Activated CD8-positive, alpha-beta T cell treated with anti-CD3 and anti-CD28 coated beads for 36 hours (primary cell): Measurements from ENCODE around the gene VMA21. TPM values are rescaled to one million over a fixed set of nuclear protein-coding genes. Genes with fewer than 3 reads are reported as not detected.

Source experiments
- ATAC-seq: fragments of 200-7000 bp; cut with Tn5 transposase; one replicate; pipeline ENCODE4 v1.10.0; 2021; ENCODE audit warnings: mild to moderate bottlenecking, moderate library complexity
- CTCF ChIA-PET: fragments of 350-600 bp; sonication (Branson Sonifier 250); formaldehyde crosslinking; loops from one replicate; lab custom pipeline; 2021; ENCODE audit warnings: antibody characterized with exemption; lab: Charles Lee
- POLR2A ChIA-PET: fragments of 350-600 bp; sonication (Branson Sonifier 250); formaldehyde crosslinking; loops from one replicate; lab custom pipeline; 2021; ENCODE audit warnings: antibody characterized with exemption; lab: Charles Lee
- DNase-seq: peaks from one replicate; pipeline ENCODE4 v3.0.0-alpha.2; 2020
- H3K27ac Mint-ChIP-seq: one replicate; pipeline ENCODE4 v1.8.0; 2021; ENCODE audit warnings: mild to moderate bottlenecking, mixed read lengths
- H3K27me3 Mint-ChIP-seq: one replicate; pipeline ENCODE4 v1.8.0; 2021; ENCODE audit warnings: mixed read lengths
- H3K36me3 Mint-ChIP-seq: one replicate; pipeline ENCODE4 v1.8.0; 2021; ENCODE audit warnings: low read depth, mixed read lengths
- H3K4me1 Mint-ChIP-seq: one replicate; pipeline ENCODE4 v1.8.0; 2021; ENCODE audit warnings: low read depth, mixed read lengths
- H3K4me3 Mint-ChIP-seq: one replicate; pipeline ENCODE4 v1.8.0; 2021; ENCODE audit warnings: mild to moderate bottlenecking, moderate library complexity, mixed read lengths
- H3K9me3 Mint-ChIP-seq: one replicate; pipeline ENCODE4 v1.8.0; 2021; ENCODE audit warnings: mixed read lengths
- intact Hi-C: fragments of 100-400 bp; cut with micrococcal nuclease; formaldehyde crosslinking; loops from one replicate; pipeline ENCODE4 v1.10.0; 2022
- total RNA-seq, 2 experiments: library from RNA; stranded (reverse); gene quantifications; one replicate each; pipeline ENCODE4 v1.2.3, GENCODE V29; 2021
- TF ChIP-seq, protein P1 (sequence below): fragments of 200-600 bp; IDR thresholded peaks from one replicate; pipeline ENCODE4 v1.8.0; 2022; ENCODE audit warnings: antibody characterized with exemption, mild to moderate bottlenecking

VMA21 gene
- total RNA-seq, 2 experiments from 2014 or later = 41.6 to 41.9 TPM

DNA sequence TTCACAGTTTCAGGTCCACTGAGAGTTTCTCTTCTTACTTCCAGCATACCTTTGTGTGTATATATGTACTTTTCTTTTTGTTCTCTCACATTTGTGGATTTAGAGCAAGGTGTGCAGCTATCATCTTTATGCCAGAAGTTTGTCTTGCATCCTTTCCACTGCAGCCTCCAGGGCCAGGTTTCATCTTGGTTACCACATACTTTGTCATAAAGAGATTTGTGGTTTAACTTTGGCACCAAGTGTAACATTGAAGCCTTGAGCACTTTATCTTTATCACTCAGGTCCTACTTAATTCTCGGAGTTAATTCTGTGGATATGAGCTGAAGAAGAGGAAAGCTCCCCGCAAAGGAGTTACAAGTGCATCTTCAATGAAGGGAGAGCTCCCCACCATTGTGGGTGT is 31.4 kb upstream of the VMA21 start:
- DNase-seq = no peak
- ChIA-PET POLR2A (no interaction called here), CTCF (no interaction called here)
- intact Hi-C loops = no loop called here
- TF ChIP-seq, protein P1, sequence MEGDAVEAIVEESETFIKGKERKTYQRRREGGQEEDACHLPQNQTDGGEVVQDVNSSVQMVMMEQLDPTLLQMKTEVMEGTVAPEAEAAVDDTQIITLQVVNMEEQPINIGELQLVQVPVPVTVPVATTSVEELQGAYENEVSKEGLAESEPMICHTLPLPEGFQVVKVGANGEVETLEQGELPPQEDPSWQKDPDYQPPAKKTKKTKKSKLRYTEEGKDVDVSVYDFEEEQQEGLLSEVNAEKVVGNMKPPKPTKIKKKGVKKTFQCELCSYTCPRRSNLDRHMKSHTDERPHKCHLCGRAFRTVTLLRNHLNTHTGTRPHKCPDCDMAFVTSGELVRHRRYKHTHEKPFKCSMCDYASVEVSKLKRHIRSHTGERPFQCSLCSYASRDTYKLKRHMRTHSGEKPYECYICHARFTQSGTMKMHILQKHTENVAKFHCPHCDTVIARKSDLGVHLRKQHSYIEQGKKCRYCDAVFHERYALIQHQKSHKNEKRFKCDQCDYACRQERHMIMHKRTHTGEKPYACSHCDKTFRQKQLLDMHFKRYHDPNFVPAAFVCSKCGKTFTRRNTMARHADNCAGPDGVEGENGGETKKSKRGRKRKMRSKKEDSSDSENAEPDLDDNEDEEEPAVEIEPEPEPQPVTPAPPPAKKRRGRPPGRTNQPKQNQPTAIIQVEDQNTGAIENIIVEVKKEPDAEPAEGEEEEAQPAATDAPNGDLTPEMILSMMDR = no peak
- Mint-ChIP-seq H3K4me3 (no peak overlapping the region), H3K9me3 (no peaks in the 10 kb centered on the region), H3K27me3 (peaks cover 11% of the 10 kb centered on the region), H3K36me3 (no peaks in the 10 kb centered on the region), H3K4me1 (no peaks in the 10 kb centered on the region), H3K27ac (no peak overlapping the region)
- ATAC-seq = no peak

DNA sequence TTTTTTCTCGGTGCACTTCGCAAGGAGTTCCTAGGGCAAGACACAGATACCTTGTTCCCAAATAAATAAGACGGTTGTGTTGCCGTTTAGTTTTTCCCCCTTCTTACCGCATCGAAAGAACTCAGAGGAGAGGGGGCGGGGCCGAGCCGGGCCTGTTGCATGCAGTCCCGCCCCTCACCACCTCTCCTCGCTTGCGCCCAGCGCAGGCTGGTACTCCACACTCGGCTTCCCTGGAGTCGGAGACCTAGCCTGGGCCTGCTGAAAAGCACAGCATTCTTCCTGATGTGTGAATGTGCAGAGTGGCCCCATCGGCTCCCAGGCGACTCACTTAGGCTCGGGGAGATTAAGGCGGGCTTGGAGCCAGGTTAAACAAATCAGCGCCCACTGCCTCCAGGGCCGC is 26.1 kb upstream of the VMA21 start:
- peak; percentile 34 for DNase-seq
- no peak overlapping the region for H3K4me3 Mint-ChIP-seq
- CTCF ChIA-PET = interaction anchor here (0.8 kb wide), 1 partner anchor 11 kb away, joined by 3 read pairs; no protein-coding TSS in a partner anchor

DNA sequence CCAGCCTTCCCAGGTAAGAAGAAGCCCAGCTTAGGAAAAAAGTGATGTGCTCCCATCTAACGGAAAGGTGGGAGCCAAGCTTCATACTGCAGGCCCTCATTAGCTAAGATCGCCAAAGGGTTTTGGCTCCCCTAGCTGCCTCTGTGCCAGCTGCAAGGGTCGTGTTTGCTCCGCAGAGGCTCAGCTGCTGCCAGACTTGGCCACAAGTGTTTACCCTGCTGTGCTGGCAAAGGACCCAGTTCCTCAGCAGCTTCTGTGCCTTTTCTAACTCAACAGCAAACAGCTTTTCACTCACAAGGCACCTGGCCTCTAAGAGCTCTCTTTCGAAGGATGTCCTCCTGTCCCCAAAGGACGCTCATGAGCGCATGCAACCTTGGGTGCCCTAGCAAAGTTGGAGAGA is 12.2 kb upstream of the VMA21 start:
- no peak overlapping the region for H3K4me3 Mint-ChIP-seq
- DNase-seq = no peak
- TF ChIP-seq, protein P1 = no peak
- no peaks in the 10 kb centered on the region for H3K27me3 Mint-ChIP-seq
- H3K36me3 Mint-ChIP-seq = no peaks in the 10 kb centered on the region
- ChIA-PET POLR2A (no interaction called here), CTCF (no interaction called here)
- no peaks in the 10 kb centered on the region for H3K9me3 Mint-ChIP-seq
- peaks cover 2% of the 10 kb centered on the region for H3K4me1 Mint-ChIP-seq
- no peak overlapping the region for H3K27ac Mint-ChIP-seq
- ATAC-seq = no peak
- intact Hi-C loops = no loop called here

More for the DNA sequence above, 26.1 kb upstream of the VMA21 start:
- POLR2A ChIA-PET = no interaction called here
- ATAC-seq = peak; percentile 53
- H3K27me3 Mint-ChIP-seq = peaks cover 9% of the 10 kb centered on the region
- intact Hi-C loops = no loop called here
- H3K9me3 Mint-ChIP-seq = no peaks in the 10 kb centered on the region
- no peaks in the 10 kb centered on the region for H3K4me1 Mint-ChIP-seq
- TF ChIP-seq, protein P1 = no peak
- no peak overlapping the region for H3K27ac Mint-ChIP-seq
- no peaks in the 10 kb centered on the region for H3K36me3 Mint-ChIP-seq

DNA sequence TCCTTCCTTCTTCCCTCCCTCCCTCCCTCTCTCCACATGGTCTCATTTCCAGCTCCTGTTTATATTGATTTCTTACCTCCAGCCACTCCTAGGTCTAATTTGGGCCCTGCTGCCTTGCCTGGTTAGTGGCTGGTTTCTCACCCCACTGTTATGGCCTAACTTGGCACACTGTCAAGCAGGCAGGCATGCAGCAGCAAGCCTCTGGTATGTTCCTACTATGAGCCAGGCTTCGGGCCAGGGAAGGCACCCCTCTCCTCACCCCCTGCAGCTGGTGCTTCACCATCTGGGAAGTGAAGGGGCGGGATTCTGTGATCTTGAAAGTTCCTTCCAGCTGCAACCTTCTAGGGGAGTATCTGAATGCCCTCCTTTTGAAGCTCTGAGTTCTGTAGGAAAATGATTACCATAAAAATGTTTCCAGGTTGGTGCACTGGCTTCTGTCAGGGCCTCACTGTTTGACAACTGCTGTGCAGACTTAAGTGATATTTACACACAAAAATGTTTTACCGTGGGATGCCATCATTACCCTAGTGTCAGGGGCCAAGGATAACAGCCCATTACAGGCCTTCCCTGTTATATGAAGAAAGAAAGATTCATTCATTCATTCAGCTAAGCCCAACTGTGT is 10.1 kb upstream of the VMA21 start:
- no peak for DNase-seq
- POLR2A ChIA-PET = no interaction called here
- Mint-ChIP-seq H3K4me3 (no peak overlapping the region), H3K27me3 (no peaks in the 10 kb centered on the region), H3K36me3 (no peaks in the 10 kb centered on the region), H3K4me1 (peaks cover 2% of the 10 kb centered on the region), H3K27ac (no peak overlapping the region), H3K9me3 (no peaks in the 10 kb centered on the region)
- CTCF ChIA-PET = no interaction called here
- intact Hi-C loops = no loop called here
- ATAC-seq = no peak
- TF ChIP-seq, protein P1 = no peak

DNA sequence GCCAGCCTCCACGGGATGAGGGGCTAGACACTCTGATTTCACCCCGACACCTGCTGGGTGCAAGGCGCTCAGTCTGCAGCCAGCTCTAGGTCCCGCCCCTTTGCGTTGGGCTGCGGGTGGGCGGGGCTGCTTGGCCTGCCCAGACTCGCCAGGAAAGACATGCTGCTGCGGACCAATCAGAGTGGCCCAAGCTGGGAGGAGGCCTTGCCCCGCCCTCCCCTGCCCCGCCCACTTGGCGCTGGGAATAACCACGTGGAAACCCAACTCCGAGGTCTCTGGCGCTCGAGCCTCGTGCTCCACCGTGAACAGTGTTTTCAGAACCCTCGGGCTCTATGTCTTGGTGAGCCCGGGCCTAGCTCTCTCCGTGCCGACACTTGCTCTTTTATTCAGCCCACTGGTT is 5.3 kb upstream of the VMA21 start:
- no peak overlapping the region for H3K4me3 Mint-ChIP-seq
- CTCF ChIA-PET = interaction anchor here (0.8 kb wide), 1 partner anchor 31 kb away, joined by 3 read pairs; no protein-coding TSS in a partner anchor
- no peaks in the 10 kb centered on the region for H3K27me3 Mint-ChIP-seq
- POLR2A ChIA-PET = no interaction called here
- TF ChIP-seq, protein P1 = no peak
- ATAC-seq = no peak
- H3K4me1 Mint-ChIP-seq = peaks cover 22% of the 10 kb centered on the region
- no peaks in the 10 kb centered on the region for H3K36me3 Mint-ChIP-seq
- intact Hi-C loops = no loop called here
- DNase-seq = no peak
- no peaks in the 10 kb centered on the region for H3K9me3 Mint-ChIP-seq
- no peak overlapping the region for H3K27ac Mint-ChIP-seq
